NAMALWA (cell line): Measurements from ENCODE around the gene ZNF330.
"Not testable (repeated sequence)": the region's sequence is repeated elsewhere in the genome, so short reads cannot be mapped to it uniquely, and the experiment has no call there.

ENCODE experiments used
- DNase-seq: peaks from one replicate; pipeline ENCODE4 v3.0.0-alpha.2; 2015; ENCODE audit warnings: low spot score

ZNF330 gene

GRCh38 chr4:141220691-141221659 is at the start of gene ZNF330:
TSS of gene ZNF330 (plus strand) at chr4:141220895. CDS start at chr4:141222372, 1,477 bp downstream.
- peak; percentile 87 for DNase-seq

- no peak for DNase-seq
Measured at GRCh38 chr4:141174457-141174856, 46.2 kb upstream of the ZNF330 start.

- DNase-seq = no peak
Measured at GRCh38 chr4:141177171-141177570, 43.5 kb upstream of the ZNF330 start.

GRCh38 chr4:141179474-141180373 is 41.0 kb upstream of the ZNF330 start:
- no peak for DNase-seq

GRCh38 chr4:141180991-141181761 is 39.5 kb upstream of the ZNF330 start:
- no peak for DNase-seq

- not testable (repeated sequence) for DNase-seq
Measured at GRCh38 chr4:141183491-141183890, 37.2 kb upstream of the ZNF330 start.

GRCh38 chr4:141192564-141192963 is 28.1 kb upstream of the ZNF330 start:
- DNase-seq = no peak

GRCh38 chr4:141193516-141194034 is 27.1 kb upstream of the ZNF330 start:
- no peak for DNase-seq

GRCh38 chr4:141195095-141195707 is 25.5 kb upstream of the ZNF330 start:
- DNase-seq = no peak

GRCh38 chr4:141196227-141196933 is 24.3 kb upstream of the ZNF330 start:
- DNase-seq = no peak

- DNase-seq = no peak
Measured at GRCh38 chr4:141207961-141208360, 12.7 kb upstream of the ZNF330 start.

GRCh38 chr4:141210168-141210567 is 10.5 kb upstream of the ZNF330 start:
- no peak for DNase-seq

- no peak for DNase-seq
Measured at GRCh38 chr4:141213550-141213991, 7.1 kb upstream of the ZNF330 start.

GRCh38 chr4:141215030-141215429 is 5.7 kb upstream of the ZNF330 start:
- DNase-seq = no peak

- DNase-seq = no peak
Measured at GRCh38 chr4:141216002-141216761, 4.5 kb upstream of the ZNF330 start.

GRCh38 chr4:141220271-141220670 is 424 bp upstream of the ZNF330 start:
- no peak for DNase-seq

GRCh38 chr4:141223418-141223817 is 2.7 kb downstream of the ZNF330 start:
- no peak for DNase-seq

GRCh38 chr4:141227280-141227679 is 6.6 kb downstream of the ZNF330 start:
- DNase-seq = not testable (repeated sequence)

- no peak for DNase-seq
Measured at GRCh38 chr4:141229408-141230101, 8.9 kb downstream of the ZNF330 start.
